ENCODE results near the gene PGA4.
"Not testable (repeated sequence)": the region's sequence is repeated elsewhere in the genome, so short reads cannot be mapped to it uniquely, and the experiment has no call there.

The PGA4 gene

GRCh38 chr11:61194169-61194671 lies 27.9 kb upstream of the PGA4 start:
- no peak for TF ChIP-seq CTCF (IDR thresholded peaks at IDR 0.05; ENCODE audit: control extremely low read depth, extremely low read depth, low read depth, missing control alignments)
- DNase-seq (ENCODE audit: extremely low spot score): no peak
- CTCF ChIA-PET: interaction anchor here (1.1 kb wide), 1 partner anchor 295 kb away, joined by 4 read pairs; no protein-coding TSS in a partner anchor
- POLR2A ChIA-PET: no interaction called here

GRCh38 chr11:61194981-61195695 lies 27.0 kb upstream of the PGA4 start:
- CTCF ChIA-PET: interaction anchor here (1.1 to 2.9 kb wide), 2 partner anchors 8 to 296 kb away, joined by 4 to 19 read pairs; no protein-coding TSS in a partner anchor
- no peak for TF ChIP-seq CTCF (IDR thresholded peaks at IDR 0.05; ENCODE audit: control extremely low read depth, extremely low read depth, low read depth, missing control alignments)
- no peak for DNase-seq (ENCODE audit: extremely low spot score)
- POLR2A ChIA-PET: no interaction called here

DNA sequence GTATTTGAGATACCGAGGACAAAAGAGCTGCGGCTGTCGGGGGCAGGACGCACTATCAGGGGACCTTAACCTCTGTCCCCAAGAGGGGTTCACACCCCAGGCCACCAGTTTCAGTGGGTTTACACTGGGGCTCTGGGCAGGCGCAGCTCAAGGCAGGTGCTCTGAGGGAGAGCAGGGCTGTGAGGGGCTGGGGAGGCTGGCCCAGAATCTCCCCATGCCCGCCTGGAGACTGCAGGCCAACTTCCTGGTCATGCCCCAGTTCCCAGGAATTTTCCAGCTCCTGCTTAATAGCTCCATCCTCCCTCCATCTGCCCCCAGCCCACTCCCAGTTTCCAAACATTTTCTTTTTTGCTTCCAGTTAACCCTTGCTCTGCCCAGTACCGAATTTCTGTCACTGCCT lies 26.4 kb upstream of the PGA4 start:
- DNase-seq (ENCODE audit: extremely low spot score): no peak
- CTCF ChIA-PET: interaction anchor here (2.9 kb wide), 1 partner anchor 9 kb away, joined by 19 read pairs; no protein-coding TSS in a partner anchor
- POLR2A ChIA-PET: no interaction called here
- TF ChIP-seq CTCF (IDR thresholded peaks at IDR 0.05; ENCODE audit: control extremely low read depth, extremely low read depth, low read depth, missing control alignments): no peak

DNA sequence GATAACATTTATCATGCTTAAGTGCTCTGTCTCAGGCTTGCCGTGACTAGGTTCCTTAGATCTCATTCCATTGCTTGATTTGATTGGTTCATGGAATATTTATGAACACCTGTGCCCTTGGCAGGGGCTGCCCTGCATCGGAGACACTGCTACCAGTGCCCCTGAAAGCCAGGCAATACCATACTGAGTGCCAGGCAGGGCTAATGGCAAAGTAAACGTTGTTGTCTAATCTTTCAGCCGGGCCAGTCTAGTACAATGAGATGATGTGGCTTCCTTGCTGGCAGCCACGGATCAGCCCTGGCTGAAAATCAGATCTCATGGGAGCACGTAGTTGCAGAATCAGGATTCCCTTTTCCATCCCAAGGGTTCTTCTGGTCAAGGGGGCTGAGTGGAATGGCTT lies 23.8 kb upstream of the PGA4 start:
- DNase-seq (ENCODE audit: extremely low spot score): no peak
- ChIA-PET CTCF (interaction anchor here (1.4 kb wide), 1 partner anchor 11 kb away, joined by 5 read pairs; no protein-coding TSS in a partner anchor), POLR2A (no interaction called here)
- TF ChIP-seq CTCF (IDR thresholded peaks at IDR 0.05; ENCODE audit: control extremely low read depth, extremely low read depth, low read depth, missing control alignments): no peak

DNA sequence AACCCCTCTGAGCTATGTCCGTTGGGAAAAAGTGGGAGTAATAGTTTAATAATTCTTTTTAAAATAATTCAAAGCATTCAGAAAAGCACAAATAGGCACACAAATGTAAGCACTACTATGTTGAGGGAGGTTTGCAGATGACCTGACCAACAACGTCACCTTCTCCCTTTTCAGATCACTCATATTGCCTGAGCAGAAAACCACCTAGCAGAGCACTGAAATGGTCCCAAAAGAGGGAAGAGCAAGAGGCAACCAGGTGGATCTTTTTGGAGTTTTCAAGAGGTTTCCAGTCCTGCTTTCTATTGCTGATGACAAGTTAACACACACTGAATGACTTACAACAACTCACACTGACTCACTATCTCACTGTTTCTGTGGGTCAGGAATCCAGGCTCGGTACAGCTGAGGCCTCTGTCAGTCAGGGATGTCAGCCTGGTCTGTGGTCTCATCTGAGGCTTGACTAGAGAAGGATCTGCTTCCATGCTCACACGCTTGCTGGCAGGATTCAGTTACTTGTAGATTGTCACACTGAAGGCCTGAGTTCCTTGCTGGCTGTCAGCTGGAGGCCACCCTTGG lies 23.1 kb upstream of the PGA4 start:
- ChIA-PET CTCF (interaction anchor here (1.4 kb wide), 1 partner anchor 11 kb away, joined by 5 read pairs; no protein-coding TSS in a partner anchor), POLR2A (no interaction called here)
- TF ChIP-seq CTCF (IDR thresholded peaks at IDR 0.05; ENCODE audit: control extremely low read depth, extremely low read depth, low read depth, missing control alignments): no peak
- no peak for DNase-seq (ENCODE audit: extremely low spot score)

- POLR2A ChIA-PET: no interaction called here
- CTCF ChIA-PET: interaction anchor here (1.0 kb wide), 1 partner anchor 15 kb away, joined by 6 read pairs; no protein-coding TSS in a partner anchor
- TF ChIP-seq CTCF (IDR thresholded peaks at IDR 0.05; ENCODE audit: control extremely low read depth, extremely low read depth, low read depth, missing control alignments): no peak
- no peak for DNase-seq (ENCODE audit: extremely low spot score)
Observed at GRCh38 chr11:61201476-61201875, 20.7 kb upstream of the PGA4 start.

GRCh38 chr11:61202950-61203746 lies 19.0 kb upstream of the PGA4 start, which contains the start of gene PGA3:
Gene PGA3 (plus strand): TSS chr11:61203515. CDS start chr11:61203565, 50 bp downstream.
- DNase-seq (ENCODE audit: extremely low spot score); CTCF ChIA-PET; POLR2A ChIA-PET: not testable (repeated sequence)

DNA sequence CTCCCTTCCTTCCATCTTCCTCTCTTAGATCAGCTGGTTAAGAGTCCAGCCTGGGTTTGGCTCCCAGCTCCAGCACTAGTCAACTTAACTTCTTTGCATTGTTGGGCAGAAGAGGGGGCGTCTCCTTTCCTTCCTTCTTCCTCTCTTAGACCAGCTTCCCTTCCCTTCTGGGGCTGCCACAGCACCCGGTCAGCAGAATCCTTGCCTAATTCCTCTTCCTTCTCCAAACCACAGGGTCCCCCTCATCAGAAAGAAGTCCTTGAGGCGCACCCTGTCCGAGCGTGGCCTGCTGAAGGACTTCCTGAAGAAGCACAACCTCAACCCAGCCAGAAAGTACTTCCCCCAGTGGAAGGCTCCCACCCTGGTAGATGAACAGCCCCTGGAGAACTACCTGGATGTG lies 18.3 kb upstream of the PGA4 start:
- CTCF ChIA-PET, POLR2A ChIA-PET: not testable (repeated sequence)

GRCh38 chr11:61204502-61205059 lies 17.6 kb upstream of the PGA4 start:
- CTCF ChIA-PET; POLR2A ChIA-PET; DNase-seq (ENCODE audit: extremely low spot score): not testable (repeated sequence)

More for the DNA sequence above, 18.3 kb upstream of the PGA4 start:
- not testable (repeated sequence) for DNase-seq (ENCODE audit: extremely low spot score)
